ENCODE measurements around the gene PLBD1.

- TF ChIP-seq, protein P1, sequence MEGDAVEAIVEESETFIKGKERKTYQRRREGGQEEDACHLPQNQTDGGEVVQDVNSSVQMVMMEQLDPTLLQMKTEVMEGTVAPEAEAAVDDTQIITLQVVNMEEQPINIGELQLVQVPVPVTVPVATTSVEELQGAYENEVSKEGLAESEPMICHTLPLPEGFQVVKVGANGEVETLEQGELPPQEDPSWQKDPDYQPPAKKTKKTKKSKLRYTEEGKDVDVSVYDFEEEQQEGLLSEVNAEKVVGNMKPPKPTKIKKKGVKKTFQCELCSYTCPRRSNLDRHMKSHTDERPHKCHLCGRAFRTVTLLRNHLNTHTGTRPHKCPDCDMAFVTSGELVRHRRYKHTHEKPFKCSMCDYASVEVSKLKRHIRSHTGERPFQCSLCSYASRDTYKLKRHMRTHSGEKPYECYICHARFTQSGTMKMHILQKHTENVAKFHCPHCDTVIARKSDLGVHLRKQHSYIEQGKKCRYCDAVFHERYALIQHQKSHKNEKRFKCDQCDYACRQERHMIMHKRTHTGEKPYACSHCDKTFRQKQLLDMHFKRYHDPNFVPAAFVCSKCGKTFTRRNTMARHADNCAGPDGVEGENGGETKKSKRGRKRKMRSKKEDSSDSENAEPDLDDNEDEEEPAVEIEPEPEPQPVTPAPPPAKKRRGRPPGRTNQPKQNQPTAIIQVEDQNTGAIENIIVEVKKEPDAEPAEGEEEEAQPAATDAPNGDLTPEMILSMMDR (conservative IDR thresholded peaks at IDR 0.05 in 1 of 2, IDR thresholded peaks at IDR 0.05 in 1 of 2; ENCODE audit: low read depth in 1 of 2, low read length in 2 of 2): no peak
- TF ChIP-seq EZH2 (IDR thresholded peaks at IDR 0.05; ENCODE audit: low read length, missing control alignments): no peak
Measured at GRCh38 chr12:14576896-14577295, 9.2 kb upstream of the PLBD1 start.

Data from fibroblast of lung (primary cell).